Measurements from ENCODE around the gene HOXA4. TPM values are rescaled to one million over a fixed set of nuclear protein-coding genes. Genes with fewer than 3 reads are reported as not detected.

Gene HOXA4
- polyA plus RNA-seq, 1 donor (not counting 4 experiments of a cell fraction or from before 2014, with no cell fraction given) = 1.5 TPM

DNA sequence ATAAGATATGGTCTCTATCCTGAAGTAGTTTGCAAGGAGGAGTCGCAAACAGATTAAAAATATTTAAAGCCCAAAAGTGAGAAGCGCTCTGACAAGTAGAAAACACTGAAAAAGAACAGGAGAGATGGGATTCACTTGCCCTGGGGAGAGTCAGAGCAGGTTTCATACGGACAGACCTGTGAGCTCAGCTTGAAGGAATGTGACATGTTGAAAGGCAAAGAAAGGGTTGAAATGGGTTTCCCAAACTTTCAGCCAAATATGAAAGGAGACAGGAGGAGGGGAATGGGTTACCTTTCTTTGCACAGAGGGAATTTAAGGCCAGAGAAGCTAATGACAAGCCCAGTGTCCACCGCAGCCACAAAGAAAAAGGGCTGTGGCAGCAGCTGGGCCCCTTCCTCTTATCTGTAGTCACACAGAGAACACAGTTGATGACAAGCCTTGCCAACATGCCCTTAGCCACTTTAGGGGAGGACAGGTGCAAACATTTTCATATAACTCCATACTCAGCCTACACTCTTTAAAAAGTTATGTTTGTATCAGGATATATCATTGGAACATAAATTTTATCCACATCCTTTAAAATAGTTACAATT is 49.6 kb downstream of the HOXA4 start:
- Histone ChIP-seq H3K9me1 (ENCODE audit: control insufficient read depth, extremely low read depth, insufficient read depth, low read length) (no peaks in the 10 kb centered on the region), H3K27me3 (ENCODE audit: control insufficient read depth, extremely low read depth, insufficient read depth, low read length) (no peaks in the 10 kb centered on the region), H3K27ac (ENCODE audit: control insufficient read depth, insufficient read depth, low read length) (peak overlapping the region; percentile 70), H3K36me3 (ENCODE audit: control insufficient read depth in 2 of 2, extremely low read depth in 1 of 2, insufficient read depth in 2 of 2, low read length in 2 of 2) (no peaks in the 10 kb centered on the region), H4K20me1 (ENCODE audit: control insufficient read depth, extremely low read depth, insufficient read depth, low read length) (no peaks in the 10 kb centered on the region), H3K4me3 (ENCODE audit: control insufficient read depth in 2 of 3, extremely low read depth in 1 of 3, insufficient read depth in 2 of 3, low read depth in 1 of 3, low read length in 3 of 3) (peak overlapping the region in 2 of 3 experiments; percentile 2 to 14), H3K4me1 (ENCODE audit: control insufficient read depth, extremely low read depth, insufficient read depth, low read length) (peaks cover 41% of the 10 kb centered on the region), H3K9ac (ENCODE audit: control insufficient read depth, extremely low read depth, insufficient read depth, low read length) (peak overlapping the region; percentile 4), H3K79me2 (ENCODE audit: control insufficient read depth, insufficient read depth, low read length) (no peaks in the 10 kb centered on the region), H3K4me2 (ENCODE audit: control insufficient read depth, extremely low read depth, insufficient read depth, low read depth, low read length) (peak overlapping the region; percentile 63), H2AFZ (ENCODE audit: control insufficient read depth, low read length) (peak overlapping the region; percentile 37), H3K9me3 (ENCODE audit: control insufficient read depth, low read depth, low read length) (no peaks in the 10 kb centered on the region)
- FAIRE-seq = peak; percentile 98
- dilution Hi-C loops (cut with MboI; ENCODE audit: extremely low pct_ligation_motif_present, low sequenced_read_pairs) = loop anchor here (25.0 kb wide), 1 partner anchor 219 kb away; the partner anchor contains the start of gene SKAP2
- TF ChIP-seq, protein P1, sequence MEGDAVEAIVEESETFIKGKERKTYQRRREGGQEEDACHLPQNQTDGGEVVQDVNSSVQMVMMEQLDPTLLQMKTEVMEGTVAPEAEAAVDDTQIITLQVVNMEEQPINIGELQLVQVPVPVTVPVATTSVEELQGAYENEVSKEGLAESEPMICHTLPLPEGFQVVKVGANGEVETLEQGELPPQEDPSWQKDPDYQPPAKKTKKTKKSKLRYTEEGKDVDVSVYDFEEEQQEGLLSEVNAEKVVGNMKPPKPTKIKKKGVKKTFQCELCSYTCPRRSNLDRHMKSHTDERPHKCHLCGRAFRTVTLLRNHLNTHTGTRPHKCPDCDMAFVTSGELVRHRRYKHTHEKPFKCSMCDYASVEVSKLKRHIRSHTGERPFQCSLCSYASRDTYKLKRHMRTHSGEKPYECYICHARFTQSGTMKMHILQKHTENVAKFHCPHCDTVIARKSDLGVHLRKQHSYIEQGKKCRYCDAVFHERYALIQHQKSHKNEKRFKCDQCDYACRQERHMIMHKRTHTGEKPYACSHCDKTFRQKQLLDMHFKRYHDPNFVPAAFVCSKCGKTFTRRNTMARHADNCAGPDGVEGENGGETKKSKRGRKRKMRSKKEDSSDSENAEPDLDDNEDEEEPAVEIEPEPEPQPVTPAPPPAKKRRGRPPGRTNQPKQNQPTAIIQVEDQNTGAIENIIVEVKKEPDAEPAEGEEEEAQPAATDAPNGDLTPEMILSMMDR (optimal IDR thresholded peaks at IDR 0.05 in 1 of 3, IDR thresholded peaks at IDR 0.05 in 1 of 3, conservative IDR thresholded peaks at IDR 0.05 in 1 of 3; ENCODE audit: extremely low read depth in 1 of 3, insufficient read depth in 2 of 3, low read length in 3 of 3) = no peak
- no peak for TF ChIP-seq EZH2 (IDR thresholded peaks at IDR 0.05; ENCODE audit: low read length)
- no peak for DNase-seq (ENCODE audit: low read depth, low spot score)

DNA sequence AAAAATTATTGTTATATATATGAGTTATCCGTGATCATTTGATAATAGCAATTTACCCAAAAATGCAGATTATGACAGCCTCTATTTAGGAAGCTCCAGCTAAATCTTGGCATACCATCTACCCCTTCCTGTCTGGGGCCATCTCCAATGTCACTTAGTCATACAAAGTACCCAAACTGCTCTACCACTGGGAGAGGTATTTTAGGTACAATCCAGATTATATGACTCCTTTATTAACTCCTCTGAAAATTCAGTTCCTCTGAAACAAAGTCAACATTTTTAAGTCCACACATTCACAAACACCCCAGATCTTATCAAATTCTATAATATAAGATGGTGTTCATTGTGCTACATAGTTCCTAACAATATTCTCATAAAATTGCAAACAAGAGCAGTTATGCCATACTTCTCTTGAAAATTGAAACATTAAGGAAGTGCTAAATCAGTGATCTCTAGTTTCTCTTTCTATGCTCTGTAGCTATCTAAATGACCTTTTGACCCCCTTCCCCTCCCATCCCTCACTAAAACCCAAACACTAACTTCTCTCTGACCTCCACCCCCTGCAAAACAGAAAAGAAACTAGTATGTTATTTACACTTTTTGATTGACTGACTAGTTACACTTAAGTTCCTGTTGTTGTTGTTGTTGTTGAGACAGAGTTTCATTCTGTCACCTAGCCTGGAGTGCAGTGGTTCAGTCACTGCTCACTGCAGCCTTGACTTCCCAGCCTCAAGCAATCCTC is 51.2 kb downstream of the HOXA4 start:
- DNase-seq (ENCODE audit: low read depth, low spot score) (no peak), FAIRE-seq (no peak)
- Histone ChIP-seq H3K9me1 (ENCODE audit: control insufficient read depth, extremely low read depth, insufficient read depth, low read length) (no peaks in the 10 kb centered on the region), H3K4me2 (ENCODE audit: control insufficient read depth, extremely low read depth, insufficient read depth, low read depth, low read length) (no peak overlapping the region), H3K9ac (ENCODE audit: control insufficient read depth, extremely low read depth, insufficient read depth, low read length) (no peak overlapping the region), H2AFZ (ENCODE audit: control insufficient read depth, low read length) (no peak overlapping the region), H3K36me3 (ENCODE audit: control insufficient read depth in 2 of 2, extremely low read depth in 1 of 2, insufficient read depth in 2 of 2, low read length in 2 of 2) (no peaks in the 10 kb centered on the region), H4K20me1 (ENCODE audit: control insufficient read depth, extremely low read depth, insufficient read depth, low read length) (no peaks in the 10 kb centered on the region), H3K79me2 (ENCODE audit: control insufficient read depth, insufficient read depth, low read length) (no peaks in the 10 kb centered on the region), H3K4me1 (ENCODE audit: control insufficient read depth, extremely low read depth, insufficient read depth, low read length) (peaks cover 41% of the 10 kb centered on the region), H3K4me3 (ENCODE audit: control insufficient read depth in 2 of 3, extremely low read depth in 1 of 3, insufficient read depth in 2 of 3, low read depth in 1 of 3, low read length in 3 of 3) (no peak overlapping the region), H3K27me3 (ENCODE audit: control insufficient read depth, extremely low read depth, insufficient read depth, low read length) (no peaks in the 10 kb centered on the region), H3K27ac (ENCODE audit: control insufficient read depth, insufficient read depth, low read length) (no peak overlapping the region), H3K9me3 (ENCODE audit: control insufficient read depth, low read depth, low read length) (no peaks in the 10 kb centered on the region)
- dilution Hi-C loops (cut with MboI; ENCODE audit: extremely low pct_ligation_motif_present, low sequenced_read_pairs) = loop anchor here (25.0 kb wide), 1 partner anchor 217 kb away; the partner anchor contains the start of gene SKAP2
- TF ChIP-seq EZH2 (IDR thresholded peaks at IDR 0.05; ENCODE audit: low read length) = no peak
- TF ChIP-seq, protein P1 (optimal IDR thresholded peaks at IDR 0.05 in 1 of 3, IDR thresholded peaks at IDR 0.05 in 1 of 3, conservative IDR thresholded peaks at IDR 0.05 in 1 of 3; ENCODE audit: extremely low read depth in 1 of 3, insufficient read depth in 2 of 3, low read length in 3 of 3) = no peak
